IMR-90 (cell line): ENCODE results near the gene GRIA3.

ENCODE experiments used
- BHLHE40 ChIP-seq: fragments of 150-350 bp; IDR thresholded peaks from 2 replicates; pipeline ENCODE4 v1.6.1; 2016; ENCODE audit warnings: mild to moderate bottlenecking, low read depth, low read length
- ELK1 ChIP-seq: fragments of 150-350 bp; IDR thresholded peaks from 2 replicates; pipeline ENCODE4 v1.6.1; 2016; ENCODE audit warnings: low read depth, mild to moderate bottlenecking, low read length, moderate library complexity, borderline replicate concordance
- FOS ChIP-seq: fragments of 150-350 bp; IDR thresholded peaks from 2 replicates; pipeline ENCODE4 v1.6.1; 2016; ENCODE audit warnings: low read depth, low read length
- MAFK ChIP-seq: IDR thresholded peaks from 2 replicates; pipeline ENCODE4 v1.6.1; 2012; ENCODE audit warnings: low read depth, low read length, improper control_type of control experiment
- MXI1 ChIP-seq: IDR thresholded peaks from 2 replicates; pipeline ENCODE4 v1.6.1; 2012; ENCODE audit warnings: low read depth, mild to moderate bottlenecking, low read length, moderate library complexity, borderline replicate concordance
- POLR2A ChIP-seq: IDR thresholded peaks from 2 replicates; pipeline ENCODE4 v1.6.1; 2012; ENCODE audit warnings: mild to moderate bottlenecking, low read depth, low read length
- RAD21 ChIP-seq: IDR thresholded peaks from 2 replicates; pipeline ENCODE4 v1.6.1; 2012; ENCODE audit warnings: low read length, improper control_type of control experiment
- TF ChIP-seq, protein P1 (sequence below): conservative IDR thresholded peaks from 2 replicates; pipeline ENCODE4 v1.5.1; 2012; ENCODE audit warnings: mild to moderate bottlenecking, low read depth, low read length, improper control_type of control experiment

DNA sequence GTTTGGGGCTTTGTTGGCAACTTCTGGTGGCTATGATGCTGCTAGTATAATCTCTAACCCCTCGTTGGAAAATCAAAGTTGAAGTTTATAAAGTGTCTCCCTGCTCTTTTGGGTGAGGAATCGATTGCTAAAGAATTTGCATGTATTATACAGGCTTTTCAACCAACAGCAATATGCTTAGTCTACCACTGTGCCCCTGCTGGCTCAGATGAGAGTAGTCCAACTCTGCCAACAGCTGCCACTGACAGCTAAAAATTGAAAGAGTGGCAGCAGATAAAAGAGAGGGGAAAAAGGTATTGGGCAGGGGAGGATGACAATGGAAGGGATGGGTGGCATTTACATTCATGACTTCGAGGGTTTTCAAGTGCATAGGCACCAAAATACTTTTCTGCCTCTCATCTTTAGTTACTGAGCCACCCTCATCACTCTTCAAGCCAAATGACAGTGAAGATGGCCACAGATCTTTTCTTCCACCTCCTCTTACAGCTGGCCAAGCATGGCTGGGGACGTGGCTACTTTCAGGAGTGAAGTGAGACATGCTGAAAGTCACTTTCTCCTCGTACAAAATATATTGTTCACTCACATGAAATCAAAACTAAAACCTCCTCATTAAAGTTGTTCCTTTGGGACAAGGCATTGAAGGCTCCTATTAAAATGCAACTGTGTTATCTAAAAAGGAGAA lies 2.7 kb upstream of the GRIA3 start:
- no peak for TF ChIP-seq POLR2A
- TF ChIP-seq, protein P1, sequence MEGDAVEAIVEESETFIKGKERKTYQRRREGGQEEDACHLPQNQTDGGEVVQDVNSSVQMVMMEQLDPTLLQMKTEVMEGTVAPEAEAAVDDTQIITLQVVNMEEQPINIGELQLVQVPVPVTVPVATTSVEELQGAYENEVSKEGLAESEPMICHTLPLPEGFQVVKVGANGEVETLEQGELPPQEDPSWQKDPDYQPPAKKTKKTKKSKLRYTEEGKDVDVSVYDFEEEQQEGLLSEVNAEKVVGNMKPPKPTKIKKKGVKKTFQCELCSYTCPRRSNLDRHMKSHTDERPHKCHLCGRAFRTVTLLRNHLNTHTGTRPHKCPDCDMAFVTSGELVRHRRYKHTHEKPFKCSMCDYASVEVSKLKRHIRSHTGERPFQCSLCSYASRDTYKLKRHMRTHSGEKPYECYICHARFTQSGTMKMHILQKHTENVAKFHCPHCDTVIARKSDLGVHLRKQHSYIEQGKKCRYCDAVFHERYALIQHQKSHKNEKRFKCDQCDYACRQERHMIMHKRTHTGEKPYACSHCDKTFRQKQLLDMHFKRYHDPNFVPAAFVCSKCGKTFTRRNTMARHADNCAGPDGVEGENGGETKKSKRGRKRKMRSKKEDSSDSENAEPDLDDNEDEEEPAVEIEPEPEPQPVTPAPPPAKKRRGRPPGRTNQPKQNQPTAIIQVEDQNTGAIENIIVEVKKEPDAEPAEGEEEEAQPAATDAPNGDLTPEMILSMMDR: no peak
- no peak for TF ChIP-seq MAFK
- TF ChIP-seq BHLHE40: no peak
- no peak for TF ChIP-seq FOS
- no peak for TF ChIP-seq RAD21
- no peak for TF ChIP-seq ELK1
- TF ChIP-seq MXI1: no peak
